Tongue (tissue), 2 donors: ENCODE measurements around the gene MAGEC3. TPM values are rescaled to one million over a fixed set of nuclear protein-coding genes. Genes with fewer than 3 reads are reported as not detected.

Experiments used
- DNase-seq: peaks from one replicate; pipeline ENCODE4 v3.0.0-alpha.2; 2015
- total RNA-seq: library from RNA; depleted of rRNA; stranded (reverse); fragments of >200 nt; gene quantifications from one replicate; pipeline ENCODE4 v1.2.3, GENCODE V29; 2014

The MAGEC3 gene
- total RNA-seq, 1 donor from 2014 or later = not detected

- DNase-seq = no peak
Observed at GRCh38 chrX:141945426-141945825, 107.3 kb downstream of the MAGEC3 start.

GRCh38 chrX:141947350-141947749 is 109.2 kb downstream of the MAGEC3 start:
- DNase-seq = no peak

Other genes with a start within 250 kb of the MAGEC3 start
- not detected for gene SPANXA2, start 248.6 kb upstream of the MAGEC3 start, total RNA-seq
- gene SPANXD, start 139.6 kb upstream of the MAGEC3 start, total RNA-seq = not detected
- gene MAGEC1, start 65.6 kb downstream of the MAGEC3 start, total RNA-seq = not detected